SK-N-SH treated with all-trans-retinoic acid at 6 μM for 48 hours (cell line): ENCODE data around the gene KHNYN.

Source experiments
- ATAC-seq: fragments of 200-7000 bp; cut with Tn5 transposase; 3 replicates; pipeline ENCODE4 v1.9.1; 2020; ENCODE audit warnings: mild to moderate bottlenecking, moderate library complexity
- BACH2 ChIP-seq: fragments of 250-450 bp; sonication (Bioruptor Pico); IDR thresholded peaks from 2 replicates; pipeline ENCODE4 v1.9.0; 2021; ENCODE audit warnings: mild to moderate bottlenecking, borderline replicate concordance
- CSDC2 ChIP-seq: fragments of 250-450 bp; sonication (Bioruptor Pico); IDR thresholded peaks from 2 replicates; pipeline ENCODE4 v1.5.0; 2020; ENCODE audit warnings: mild to moderate bottlenecking, moderate library complexity
- ESRRG ChIP-seq: fragments of 250-450 bp; sonication (Bioruptor Pico); IDR thresholded peaks from 2 replicates; pipeline ENCODE4 v1.6.1; 2021; ENCODE audit warnings: mild to moderate bottlenecking
- GLIS3 ChIP-seq: fragments of 250-450 bp; sonication (Bioruptor Pico); IDR thresholded peaks from 2 replicates; pipeline ENCODE4 v1.5.0; 2020; ENCODE audit warnings: mild to moderate bottlenecking, moderate library complexity
- ISL1 ChIP-seq: fragments of 250-450 bp; sonication (Bioruptor Pico); IDR thresholded peaks from 2 replicates; pipeline ENCODE4 v2.1.2; 2022; ENCODE audit warnings: mild to moderate bottlenecking, moderate library complexity
- PPARA ChIP-seq: fragments of 250-450 bp; sonication (Bioruptor Pico); IDR thresholded peaks from 2 replicates; pipeline ENCODE4 v1.5.0; 2020; ENCODE audit warnings: mild to moderate bottlenecking, borderline replicate concordance
- RARB ChIP-seq: fragments of 250-450 bp; sonication (Bioruptor Pico); IDR thresholded peaks from 2 replicates; pipeline ENCODE4 v1.8.0; 2021; ENCODE audit warnings: mild to moderate bottlenecking, moderate library complexity
- TCF4 ChIP-seq: fragments of 250-450 bp; sonication (Bioruptor Pico); IDR thresholded peaks from 2 replicates; pipeline ENCODE4 v1.8.0; 2021; ENCODE audit warnings: mild to moderate bottlenecking, moderate library complexity, borderline replicate concordance
- TOX ChIP-seq: fragments of 250-450 bp; sonication (Bioruptor Pico); IDR thresholded peaks from 2 replicates; pipeline ENCODE4 v1.8.0; 2021; ENCODE audit warnings: mild to moderate bottlenecking, moderate library complexity, borderline replicate concordance
- ZC3H10 ChIP-seq: fragments of 250-450 bp; sonication (Bioruptor Pico); IDR thresholded peaks from 2 replicates; pipeline ENCODE4 v1.5.1; 2021; ENCODE audit warnings: mild to moderate bottlenecking, moderate library complexity
- ZFP3 ChIP-seq: fragments of 250-450 bp; sonication (Bioruptor Pico); IDR thresholded peaks from 2 replicates; pipeline ENCODE4 v1.5.0; 2020; ENCODE audit warnings: mild to moderate bottlenecking, moderate library complexity
- ZFP30 ChIP-seq: fragments of 450-650 bp; formaldehyde crosslinking; IDR thresholded peaks from 2 replicates; pipeline ENCODE4 v1.5.0; 2022; ENCODE audit warnings: mild to moderate bottlenecking, moderate library complexity
- ZNF70 ChIP-seq: fragments of 450-650 bp; formaldehyde crosslinking; IDR thresholded peaks from 2 replicates; pipeline ENCODE4 v1.5.0; 2020; ENCODE audit warnings: mild to moderate bottlenecking, moderate library complexity
- TF ChIP-seq, protein P1 (sequence below): fragments of 250-450 bp; sonication (Bioruptor Pico); IDR thresholded peaks from 2 replicates; pipeline ENCODE4 v1.5.0; 2020; ENCODE audit warnings: mild to moderate bottlenecking, moderate library complexity
- TF ChIP-seq, protein P2 (sequence below): fragments of 250-450 bp; sonication (Bioruptor Pico); IDR thresholded peaks from 2 replicates; pipeline ENCODE4 v1.8.0; 2020; ENCODE audit warnings: mild to moderate bottlenecking, moderate library complexity, borderline replicate concordance
- TF ChIP-seq, protein P3 (sequence below): fragments of 250-450 bp; sonication (Bioruptor Pico); IDR thresholded peaks from 2 replicates; pipeline ENCODE4 v1.8.0; 2021; ENCODE audit warnings: low read depth, mild to moderate bottlenecking, moderate library complexity, borderline replicate concordance
- TF ChIP-seq, protein P4 (sequence below): fragments of 250-450 bp; sonication (Bioruptor Pico); IDR thresholded peaks from 2 replicates; pipeline ENCODE4 v1.5.1; 2021; ENCODE audit warnings: mild to moderate bottlenecking, moderate library complexity

KHNYN gene

DNA sequence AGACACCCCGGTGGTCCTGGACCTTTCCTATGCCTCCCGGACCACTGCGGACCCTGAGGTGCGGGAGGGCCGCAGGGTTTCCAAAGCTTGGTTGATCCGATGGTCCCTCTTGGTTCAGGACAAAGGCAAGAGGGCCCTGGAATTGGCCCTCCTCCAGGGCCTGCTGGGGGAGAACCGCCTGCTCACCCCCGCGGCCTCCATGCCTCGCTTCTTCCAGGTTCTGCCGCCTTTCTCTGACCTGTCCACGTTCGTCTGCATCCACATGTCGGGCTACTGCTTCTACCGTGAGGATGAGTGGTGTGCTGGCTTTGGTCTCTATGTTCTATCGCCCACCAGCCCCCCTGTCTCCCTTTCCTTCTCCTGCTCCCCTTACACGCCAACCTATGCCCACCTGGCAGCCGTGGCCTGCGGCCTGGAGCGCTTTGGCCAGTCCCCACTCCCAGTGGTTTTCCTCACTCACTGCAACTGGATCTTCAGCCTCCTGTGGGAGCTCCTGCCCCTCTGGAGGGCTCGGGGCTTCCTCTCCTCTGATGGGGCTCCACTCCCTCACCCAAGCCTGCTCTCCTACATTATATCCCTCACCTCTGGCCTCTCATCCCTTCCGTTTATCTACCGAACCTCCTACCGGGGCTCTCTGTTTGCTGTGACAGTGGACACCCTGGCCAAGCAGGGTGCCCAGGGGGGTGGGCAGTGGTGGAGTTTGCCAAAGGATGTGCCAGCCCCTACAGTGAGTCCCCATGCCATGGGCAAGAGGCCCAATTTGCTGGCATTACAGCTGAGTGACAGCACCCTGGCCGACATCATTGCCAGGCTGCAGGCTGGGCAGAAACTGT, 14.1 kb upstream of the KHNYN start:
- no peak for ATAC-seq
- TF ChIP-seq RARB (CRISPR knock-in tag) (no peak), PPARA (no peak), ZNF70 (CRISPR knock-in tag) (no peak), ZFP30 (no peak), TCF4 (CRISPR knock-in tag) (no peak), ISL1 (CRISPR knock-in tag) (no peak), ZC3H10 (CRISPR knock-in tag) (no peak), ZFP3 (CRISPR knock-in tag) (no peak), CSDC2 (CRISPR knock-in tag) (no peak), BACH2 (CRISPR knock-in tag) (no peak)
- TF ChIP-seq, protein P1, sequence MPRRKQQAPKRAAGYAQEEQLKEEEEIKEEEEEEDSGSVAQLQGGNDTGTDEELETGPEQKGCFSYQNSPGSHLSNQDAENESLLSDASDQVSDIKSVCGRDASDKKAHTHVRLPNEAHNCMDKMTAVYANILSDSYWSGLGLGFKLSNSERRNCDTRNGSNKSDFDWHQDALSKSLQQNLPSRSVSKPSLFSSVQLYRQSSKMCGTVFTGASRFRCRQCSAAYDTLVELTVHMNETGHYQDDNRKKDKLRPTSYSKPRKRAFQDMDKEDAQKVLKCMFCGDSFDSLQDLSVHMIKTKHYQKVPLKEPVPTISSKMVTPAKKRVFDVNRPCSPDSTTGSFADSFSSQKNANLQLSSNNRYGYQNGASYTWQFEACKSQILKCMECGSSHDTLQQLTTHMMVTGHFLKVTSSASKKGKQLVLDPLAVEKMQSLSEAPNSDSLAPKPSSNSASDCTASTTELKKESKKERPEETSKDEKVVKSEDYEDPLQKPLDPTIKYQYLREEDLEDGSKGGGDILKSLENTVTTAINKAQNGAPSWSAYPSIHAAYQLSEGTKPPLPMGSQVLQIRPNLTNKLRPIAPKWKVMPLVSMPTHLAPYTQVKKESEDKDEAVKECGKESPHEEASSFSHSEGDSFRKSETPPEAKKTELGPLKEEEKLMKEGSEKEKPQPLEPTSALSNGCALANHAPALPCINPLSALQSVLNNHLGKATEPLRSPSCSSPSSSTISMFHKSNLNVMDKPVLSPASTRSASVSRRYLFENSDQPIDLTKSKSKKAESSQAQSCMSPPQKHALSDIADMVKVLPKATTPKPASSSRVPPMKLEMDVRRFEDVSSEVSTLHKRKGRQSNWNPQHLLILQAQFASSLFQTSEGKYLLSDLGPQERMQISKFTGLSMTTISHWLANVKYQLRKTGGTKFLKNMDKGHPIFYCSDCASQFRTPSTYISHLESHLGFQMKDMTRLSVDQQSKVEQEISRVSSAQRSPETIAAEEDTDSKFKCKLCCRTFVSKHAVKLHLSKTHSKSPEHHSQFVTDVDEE (CRISPR knock-in tag), result no peak
- TF ChIP-seq, protein P2, sequence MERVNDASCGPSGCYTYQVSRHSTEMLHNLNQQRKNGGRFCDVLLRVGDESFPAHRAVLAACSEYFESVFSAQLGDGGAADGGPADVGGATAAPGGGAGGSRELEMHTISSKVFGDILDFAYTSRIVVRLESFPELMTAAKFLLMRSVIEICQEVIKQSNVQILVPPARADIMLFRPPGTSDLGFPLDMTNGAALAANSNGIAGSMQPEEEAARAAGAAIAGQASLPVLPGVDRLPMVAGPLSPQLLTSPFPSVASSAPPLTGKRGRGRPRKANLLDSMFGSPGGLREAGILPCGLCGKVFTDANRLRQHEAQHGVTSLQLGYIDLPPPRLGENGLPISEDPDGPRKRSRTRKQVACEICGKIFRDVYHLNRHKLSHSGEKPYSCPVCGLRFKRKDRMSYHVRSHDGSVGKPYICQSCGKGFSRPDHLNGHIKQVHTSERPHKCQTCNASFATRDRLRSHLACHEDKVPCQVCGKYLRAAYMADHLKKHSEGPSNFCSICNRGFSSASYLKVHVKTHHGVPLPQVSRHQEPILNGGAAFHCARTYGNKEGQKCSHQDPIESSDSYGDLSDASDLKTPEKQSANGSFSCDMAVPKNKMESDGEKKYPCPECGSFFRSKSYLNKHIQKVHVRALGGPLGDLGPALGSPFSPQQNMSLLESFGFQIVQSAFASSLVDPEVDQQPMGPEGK (CRISPR knock-in tag), result no peak
- TF ChIP-seq, all 23 proteins: peak for 0

DNA sequence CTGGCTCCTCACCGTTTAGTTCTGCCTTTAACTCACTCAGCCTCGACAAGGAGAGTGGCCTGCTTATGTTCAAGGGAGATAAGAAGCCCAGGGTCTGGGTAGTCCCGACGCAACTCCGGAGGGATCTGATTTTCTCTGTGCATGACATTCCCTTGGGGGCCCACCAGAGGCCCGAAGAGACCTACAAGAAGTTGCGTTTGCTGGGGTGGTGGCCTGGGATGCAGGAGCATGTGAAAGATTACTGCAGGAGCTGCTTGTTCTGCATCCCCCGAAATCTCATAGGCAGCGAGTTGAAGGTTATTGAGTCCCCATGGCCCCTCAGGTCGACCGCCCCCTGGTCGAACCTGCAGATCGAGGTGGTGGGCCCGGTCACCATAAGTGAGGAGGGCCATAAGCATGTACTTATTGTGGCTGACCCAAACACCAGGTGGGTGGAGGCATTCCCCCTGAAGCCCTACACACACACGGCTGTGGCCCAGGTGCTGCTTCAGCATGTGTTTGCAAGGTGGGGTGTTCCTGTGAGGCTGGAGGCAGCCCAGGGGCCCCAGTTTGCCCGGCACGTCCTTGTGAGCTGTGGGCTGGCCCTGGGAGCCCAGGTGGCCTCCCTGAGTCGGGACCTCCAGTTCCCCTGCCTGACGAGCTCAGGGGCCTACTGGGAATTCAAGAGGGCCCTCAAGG, 13.4 kb upstream of the KHNYN start:
- no peak for ATAC-seq
- TF ChIP-seq, protein P3, sequence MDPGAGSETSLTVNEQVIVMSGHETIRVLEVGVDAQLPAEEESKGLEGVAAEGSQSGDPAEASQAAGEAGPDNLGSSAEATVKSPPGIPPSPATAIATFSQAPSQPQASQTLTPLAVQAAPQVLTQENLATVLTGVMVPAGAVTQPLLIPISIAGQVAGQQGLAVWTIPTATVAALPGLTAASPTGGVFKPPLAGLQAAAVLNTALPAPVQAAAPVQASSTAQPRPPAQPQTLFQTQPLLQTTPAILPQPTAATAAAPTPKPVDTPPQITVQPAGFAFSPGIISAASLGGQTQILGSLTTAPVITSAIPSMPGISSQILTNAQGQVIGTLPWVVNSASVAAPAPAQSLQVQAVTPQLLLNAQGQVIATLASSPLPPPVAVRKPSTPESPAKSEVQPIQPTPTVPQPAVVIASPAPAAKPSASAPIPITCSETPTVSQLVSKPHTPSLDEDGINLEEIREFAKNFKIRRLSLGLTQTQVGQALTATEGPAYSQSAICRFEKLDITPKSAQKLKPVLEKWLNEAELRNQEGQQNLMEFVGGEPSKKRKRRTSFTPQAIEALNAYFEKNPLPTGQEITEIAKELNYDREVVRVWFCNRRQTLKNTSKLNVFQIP (CRISPR knock-in tag), result no peak
- no peak for TF ChIP-seq ESRRG (CRISPR knock-in tag)
- TF ChIP-seq PPARA, result no peak
- TF ChIP-seq, protein P4, sequence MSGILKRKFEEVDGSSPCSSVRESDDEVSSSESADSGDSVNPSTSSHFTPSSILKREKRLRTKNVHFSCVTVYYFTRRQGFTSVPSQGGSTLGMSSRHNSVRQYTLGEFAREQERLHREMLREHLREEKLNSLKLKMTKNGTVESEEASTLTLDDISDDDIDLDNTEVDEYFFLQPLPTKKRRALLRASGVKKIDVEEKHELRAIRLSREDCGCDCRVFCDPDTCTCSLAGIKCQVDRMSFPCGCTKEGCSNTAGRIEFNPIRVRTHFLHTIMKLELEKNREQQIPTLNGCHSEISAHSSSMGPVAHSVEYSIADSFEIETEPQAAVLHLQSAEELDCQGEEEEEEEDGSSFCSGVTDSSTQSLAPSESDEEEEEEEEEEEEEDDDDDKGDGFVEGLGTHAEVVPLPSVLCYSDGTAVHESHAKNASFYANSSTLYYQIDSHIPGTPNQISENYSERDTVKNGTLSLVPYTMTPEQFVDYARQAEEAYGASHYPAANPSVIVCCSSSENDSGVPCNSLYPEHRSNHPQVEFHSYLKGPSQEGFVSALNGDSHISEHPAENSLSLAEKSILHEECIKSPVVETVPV (CRISPR knock-in tag), result no peak
- no peak for TF ChIP-seq ZFP30
- no peak for TF ChIP-seq ZNF70 (CRISPR knock-in tag)
- no peak for TF ChIP-seq ISL1 (CRISPR knock-in tag)
- no peak for TF ChIP-seq GLIS3 (CRISPR knock-in tag)
- no peak for TF ChIP-seq ZC3H10 (CRISPR knock-in tag)
- TF ChIP-seq TOX (CRISPR knock-in tag), result no peak
- TF ChIP-seq BACH2 (CRISPR knock-in tag), result no peak
- TF ChIP-seq, protein P2 (CRISPR knock-in tag), result no peak
- no peak for TF ChIP-seq RARB (CRISPR knock-in tag)
- TF ChIP-seq, all 23 proteins: peak for 0
